NT2/D1 (cell line): ENCODE measurements around the gene CDH13.

Source experiments
- DNase-seq: peaks from one replicate; pipeline ENCODE4 v3.0.0-alpha.2; 2011; ENCODE audit warnings: low read depth, low spot score
- H3K27me3 ChIP-seq: 2 replicates; pipeline ENCODE4 v1.6.0; 2011; ENCODE audit warnings: mild to moderate bottlenecking; ENCODE audit not compliant: insufficient read length, insufficient read depth
- H3K36me3 ChIP-seq: 2 replicates; pipeline ENCODE4 v1.6.1; 2011; ENCODE audit warnings: mild to moderate bottlenecking, low read length, mixed read lengths; ENCODE audit not compliant: insufficient read depth, insufficient read length
- H3K4me1 ChIP-seq: 2 replicates; pipeline ENCODE4 v1.5.1; 2011; ENCODE audit not compliant: insufficient read depth, insufficient read length
- H3K4me3 ChIP-seq: 2 replicates; pipeline ENCODE4 v1.5.1; 2011; ENCODE audit warnings: low read depth; ENCODE audit not compliant: insufficient read length
- H3K9ac ChIP-seq: 2 replicates; pipeline ENCODE4 v1.6.0; 2011; ENCODE audit warnings: low read depth; ENCODE audit not compliant: insufficient read length
- H3K9me3 ChIP-seq: 2 replicates; pipeline ENCODE4 v1.5.1; 2011; ENCODE audit warnings: mild to moderate bottlenecking, low read length; ENCODE audit not compliant: insufficient read depth
- SUZ12 ChIP-seq: IDR thresholded peaks from 2 replicates; pipeline ENCODE4 v1.6.1; 2011; ENCODE audit not compliant: insufficient read length, insufficient read depth; ENCODE audit errors: extremely low read depth
- YY1 ChIP-seq: IDR thresholded peaks from 2 replicates; pipeline ENCODE4 v1.6.1; 2011; ENCODE audit not compliant: insufficient read length, insufficient read depth
- ZNF274 ChIP-seq: IDR thresholded peaks from 2 replicates; pipeline ENCODE4 v1.6.1; 2011; ENCODE audit warnings: mild to moderate bottlenecking, low read depth, low read length

CDH13 gene

GRCh38 chr16:83113317-83113716 lies 486.5 kb downstream of the CDH13 start:
- H3K27me3 ChIP-seq = no peaks in the 10 kb centered on the region
- H3K36me3 ChIP-seq = no peaks in the 10 kb centered on the region
- no peak for DNase-seq
- H3K4me3 ChIP-seq = no peak overlapping the region
- no peaks in the 10 kb centered on the region for H3K9me3 ChIP-seq
- H3K9ac ChIP-seq = no peak overlapping the region
- TF ChIP-seq YY1 = no peak
- no peak for TF ChIP-seq SUZ12
- no peak for TF ChIP-seq ZNF274
- peaks cover 3% of the 10 kb centered on the region for H3K4me1 ChIP-seq

- TF ChIP-seq ZNF274 (no peak), SUZ12 (no peak), YY1 (no peak)
- no peak for DNase-seq
- no peaks in the 10 kb centered on the region for H3K27me3 ChIP-seq
- no peak overlapping the region for H3K9ac ChIP-seq
- peaks cover 3% of the 10 kb centered on the region for H3K4me1 ChIP-seq
- no peaks in the 10 kb centered on the region for H3K36me3 ChIP-seq
- H3K4me3 ChIP-seq = no peak overlapping the region
- H3K9me3 ChIP-seq = no peaks in the 10 kb centered on the region
Measured at GRCh38 chr16:83113811-83114210, 487.0 kb downstream of the CDH13 start.

- Histone ChIP-seq H3K27me3 (no peaks in the 10 kb centered on the region), H3K9me3 (no peaks in the 10 kb centered on the region), H3K36me3 (no peaks in the 10 kb centered on the region), H3K4me3 (no peak overlapping the region), H3K4me1 (peaks cover 3% of the 10 kb centered on the region), H3K9ac (no peak overlapping the region)
- no peak for TF ChIP-seq YY1
- DNase-seq = no peak
Measured at GRCh38 chr16:83115491-83116232, 488.9 kb downstream of the CDH13 start.

GRCh38 chr16:83116274-83116892 lies 489.6 kb downstream of the CDH13 start:
- Histone ChIP-seq H3K9ac (no peak overlapping the region), H3K9me3 (no peaks in the 10 kb centered on the region), H3K36me3 (no peaks in the 10 kb centered on the region), H3K27me3 (no peaks in the 10 kb centered on the region), H3K4me1 (peaks cover 3% of the 10 kb centered on the region), H3K4me3 (no peak overlapping the region)
- TF ChIP-seq ZNF274 (no peak), SUZ12 (no peak)
- no peak for DNase-seq

GRCh38 chr16:83117810-83118209 lies 491.0 kb downstream of the CDH13 start:
- no peak for TF ChIP-seq ZNF274
- Histone ChIP-seq H3K4me1 (peaks cover 3% of the 10 kb centered on the region), H3K4me3 (no peak overlapping the region), H3K9me3 (no peaks in the 10 kb centered on the region), H3K9ac (no peak overlapping the region), H3K36me3 (no peaks in the 10 kb centered on the region), H3K27me3 (no peaks in the 10 kb centered on the region)
- DNase-seq = no peak

GRCh38 chr16:83118365-83118764 lies 491.6 kb downstream of the CDH13 start:
- Histone ChIP-seq H3K36me3 (no peaks in the 10 kb centered on the region), H3K27me3 (no peaks in the 10 kb centered on the region), H3K9ac (no peak overlapping the region), H3K9me3 (no peaks in the 10 kb centered on the region), H3K4me3 (no peak overlapping the region), H3K4me1 (peaks cover 3% of the 10 kb centered on the region)
- TF ChIP-seq YY1 (no peak), ZNF274 (no peak)
- DNase-seq = no peak

- peaks cover 32% of the 10 kb centered on the region for H3K9me3 ChIP-seq
- H3K4me1 ChIP-seq = no peaks in the 10 kb centered on the region
- TF ChIP-seq YY1 (no peak), SUZ12 (no peak), ZNF274 (no peak)
- no peaks in the 10 kb centered on the region for H3K27me3 ChIP-seq
- H3K36me3 ChIP-seq = peaks cover 6% of the 10 kb centered on the region
- no peak for DNase-seq
- no peak overlapping the region for H3K4me3 ChIP-seq
- no peak overlapping the region for H3K9ac ChIP-seq
Measured at GRCh38 chr16:83125999-83126568, 499.3 kb downstream of the CDH13 start.
